Smooth muscle cell (in vitro differentiated cells): Measurements from ENCODE around the gene IGF1R. TPM values are rescaled to one million over a fixed set of nuclear protein-coding genes. Genes with fewer than 3 reads are reported as not detected.

Experiments used
- DNase-seq: peaks from one replicate; lab custom pipeline; 2025; ENCODE audit not compliant: unreplicated experiment; lab: John Stamatoyannopoulos, UW
- H2AFZ ChIP-seq: fragments of 200-600 bp; sonication (generic); 2 replicates; pipeline ENCODE4 v1.6.0; 2016; ENCODE audit warnings: antibody characterized with exemption, low read depth, mild to moderate bottlenecking
- H3F3A ChIP-seq: fragments of 200-600 bp; sonication (generic); 2 replicates; pipeline ENCODE4 v1.6.0; 2017; ENCODE audit warnings: antibody characterized with exemption, low read depth
- H3K27ac ChIP-seq: fragments of 200-600 bp; sonication (generic); 2 replicates; pipeline ENCODE4 v1.5.1; 2016; ENCODE audit warnings: low read depth, mild to moderate bottlenecking
- H3K27me3 ChIP-seq: fragments of 200-600 bp; sonication (generic); 2 replicates; pipeline ENCODE4 v1.6.1; 2016; ENCODE audit warnings: low read depth, mild to moderate bottlenecking
- H3K36me3 ChIP-seq: fragments of 200-600 bp; sonication (generic); 2 replicates; pipeline ENCODE4 v1.5.1; 2016; ENCODE audit warnings: low read depth
- H3K4me1 ChIP-seq: fragments of 200-600 bp; sonication (generic); 2 replicates; pipeline ENCODE4 v1.5.1; 2016; ENCODE audit warnings: low read depth
- H3K4me2 ChIP-seq: fragments of 200-600 bp; sonication (generic); 2 replicates; pipeline ENCODE4 v1.6.0; 2016; ENCODE audit warnings: mild to moderate bottlenecking
- H3K4me3 ChIP-seq: fragments of 200-600 bp; sonication (generic); 2 replicates; pipeline ENCODE4 v1.5.1; 2016; ENCODE audit warnings: mild to moderate bottlenecking
- H3K79me2 ChIP-seq: fragments of 200-600 bp; sonication (generic); 2 replicates; pipeline ENCODE4 v1.6.0; 2016; ENCODE audit warnings: low read depth, mild to moderate bottlenecking
- H3K9ac ChIP-seq: fragments of 200-600 bp; sonication (generic); 2 replicates; pipeline ENCODE4 v1.6.0; 2016; ENCODE audit warnings: low read depth
- H3K9me3 ChIP-seq: fragments of 200-600 bp; sonication (generic); replicated peaks from 2 replicates; pipeline ENCODE4 v1.5.1; 2016; ENCODE audit warnings: low read depth
- H4K20me1 ChIP-seq: fragments of 200-600 bp; sonication (generic); 2 replicates; pipeline ENCODE4 v1.6.0; 2016; ENCODE audit warnings: low read depth
- WGBS: methylation state at CpG from one replicate; pipeline ENCODE4 v1.1.7; 2016; ENCODE audit warnings: low lambda C conversion rate; 5-methylcytosine and 5-hydroxymethylcytosine counted together
- polyA plus RNA-seq: library from polyadenylated mRNA; unstranded; fragments of >200 nt; fragmentation: Nextera tagmentation; extraction: Ambion mirVana; gene quantifications from 2 replicates; pipeline ENCODE4 v1.2.1, GENCODE V29; 2016
- total RNA-seq: library from RNA; depleted of rRNA; stranded (reverse); fragments of >200 nt; gene quantifications from 2 replicates; pipeline ENCODE4 v1.2.3, GENCODE V29; 2014
- TF ChIP-seq, protein P1 (sequence below): fragments of 200-600 bp; sonication (generic); IDR thresholded peaks from 2 replicates; pipeline ENCODE4 v1.5.1; 2017; ENCODE audit warnings: borderline replicate concordance, mild to moderate bottlenecking, antibody characterized with exemption; ENCODE audit not compliant: insufficient read depth, poor library complexity, severe bottlenecking

IGF1R gene
- total and polyA plus RNA-seq, 2 experiments from 2014 or later = 14.0 to 70.2 TPM

DNA sequence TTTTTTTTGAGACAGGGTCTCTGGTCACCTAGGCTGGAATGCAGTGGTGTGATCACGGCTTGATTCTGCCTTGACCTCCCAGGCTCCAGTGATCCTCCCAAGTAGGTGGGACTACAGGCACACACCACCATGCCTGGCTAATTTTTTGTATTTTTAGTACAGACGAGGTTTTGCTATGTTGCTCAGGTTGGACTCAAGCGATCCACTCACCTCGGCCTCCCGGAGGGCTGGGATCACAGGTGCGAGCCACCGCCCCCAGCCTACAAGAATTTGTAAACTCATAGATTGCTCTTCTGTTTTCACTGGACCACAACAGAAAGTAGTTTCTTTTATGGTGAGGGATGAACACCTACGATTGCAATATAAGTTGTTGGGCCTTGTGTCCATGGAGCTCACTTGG, 7.4 kb downstream of the IGF1R start:
- Histone ChIP-seq H3K9me3 (no peaks in the 10 kb centered on the region), H3K4me3 (no peak overlapping the region), H3K9ac (no peak overlapping the region), H3K27me3 (no peaks in the 10 kb centered on the region), H3K36me3 (no peaks in the 10 kb centered on the region), H2AFZ (no peak overlapping the region), H3K27ac (no peak overlapping the region), H3F3A (peaks cover 5% of the 10 kb centered on the region), H4K20me1 (peaks cover 98% of the 10 kb centered on the region), H3K79me2 (peaks cover 100% of the 10 kb centered on the region), H3K4me2 (no peak overlapping the region), H3K4me1 (peaks cover 26% of the 10 kb centered on the region)
- no peak for DNase-seq
- TF ChIP-seq, protein P1, sequence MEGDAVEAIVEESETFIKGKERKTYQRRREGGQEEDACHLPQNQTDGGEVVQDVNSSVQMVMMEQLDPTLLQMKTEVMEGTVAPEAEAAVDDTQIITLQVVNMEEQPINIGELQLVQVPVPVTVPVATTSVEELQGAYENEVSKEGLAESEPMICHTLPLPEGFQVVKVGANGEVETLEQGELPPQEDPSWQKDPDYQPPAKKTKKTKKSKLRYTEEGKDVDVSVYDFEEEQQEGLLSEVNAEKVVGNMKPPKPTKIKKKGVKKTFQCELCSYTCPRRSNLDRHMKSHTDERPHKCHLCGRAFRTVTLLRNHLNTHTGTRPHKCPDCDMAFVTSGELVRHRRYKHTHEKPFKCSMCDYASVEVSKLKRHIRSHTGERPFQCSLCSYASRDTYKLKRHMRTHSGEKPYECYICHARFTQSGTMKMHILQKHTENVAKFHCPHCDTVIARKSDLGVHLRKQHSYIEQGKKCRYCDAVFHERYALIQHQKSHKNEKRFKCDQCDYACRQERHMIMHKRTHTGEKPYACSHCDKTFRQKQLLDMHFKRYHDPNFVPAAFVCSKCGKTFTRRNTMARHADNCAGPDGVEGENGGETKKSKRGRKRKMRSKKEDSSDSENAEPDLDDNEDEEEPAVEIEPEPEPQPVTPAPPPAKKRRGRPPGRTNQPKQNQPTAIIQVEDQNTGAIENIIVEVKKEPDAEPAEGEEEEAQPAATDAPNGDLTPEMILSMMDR = no peak
- 98% methylated on average over 8 of the region's 8 CpGs for WGBS

DNA sequence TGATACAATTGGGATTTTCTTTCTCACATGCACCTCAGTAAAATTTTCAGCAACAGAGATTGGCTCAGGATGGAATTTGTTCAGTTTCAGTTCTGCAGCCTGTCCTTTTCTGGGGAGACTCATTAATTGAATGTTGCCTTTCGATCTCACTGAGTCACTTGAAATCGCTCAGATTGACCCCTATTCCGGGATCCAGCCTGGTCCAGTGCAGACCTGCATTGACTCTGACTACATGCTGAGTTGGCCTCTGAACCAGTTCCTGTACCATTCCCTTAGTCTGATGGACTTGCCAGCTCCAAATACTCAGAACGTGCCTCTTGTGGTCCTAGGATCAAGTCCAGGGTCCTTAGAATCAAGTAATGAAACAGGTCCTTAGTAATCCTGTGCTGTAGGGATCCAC, 9.4 kb downstream of the IGF1R start:
- 82% methylated on average over 4 of the region's 4 CpGs for WGBS
- H3K36me3 ChIP-seq = no peaks in the 10 kb centered on the region
- no peaks in the 10 kb centered on the region for H3K27me3 ChIP-seq
- no peak for DNase-seq
- peaks cover 100% of the 10 kb centered on the region for H3K79me2 ChIP-seq
- no peak overlapping the region for H3K27ac ChIP-seq
- no peak overlapping the region for H2AFZ ChIP-seq
- no peak overlapping the region for H3K4me2 ChIP-seq
- no peak overlapping the region for H3K9ac ChIP-seq
- H4K20me1 ChIP-seq = peaks cover 100% of the 10 kb centered on the region
- H3K4me3 ChIP-seq = no peak overlapping the region
- TF ChIP-seq, protein P1 = no peak
- peaks cover 13% of the 10 kb centered on the region for H3K4me1 ChIP-seq
- no peaks in the 10 kb centered on the region for H3K9me3 ChIP-seq
- H3F3A ChIP-seq = no peaks in the 10 kb centered on the region

DNA sequence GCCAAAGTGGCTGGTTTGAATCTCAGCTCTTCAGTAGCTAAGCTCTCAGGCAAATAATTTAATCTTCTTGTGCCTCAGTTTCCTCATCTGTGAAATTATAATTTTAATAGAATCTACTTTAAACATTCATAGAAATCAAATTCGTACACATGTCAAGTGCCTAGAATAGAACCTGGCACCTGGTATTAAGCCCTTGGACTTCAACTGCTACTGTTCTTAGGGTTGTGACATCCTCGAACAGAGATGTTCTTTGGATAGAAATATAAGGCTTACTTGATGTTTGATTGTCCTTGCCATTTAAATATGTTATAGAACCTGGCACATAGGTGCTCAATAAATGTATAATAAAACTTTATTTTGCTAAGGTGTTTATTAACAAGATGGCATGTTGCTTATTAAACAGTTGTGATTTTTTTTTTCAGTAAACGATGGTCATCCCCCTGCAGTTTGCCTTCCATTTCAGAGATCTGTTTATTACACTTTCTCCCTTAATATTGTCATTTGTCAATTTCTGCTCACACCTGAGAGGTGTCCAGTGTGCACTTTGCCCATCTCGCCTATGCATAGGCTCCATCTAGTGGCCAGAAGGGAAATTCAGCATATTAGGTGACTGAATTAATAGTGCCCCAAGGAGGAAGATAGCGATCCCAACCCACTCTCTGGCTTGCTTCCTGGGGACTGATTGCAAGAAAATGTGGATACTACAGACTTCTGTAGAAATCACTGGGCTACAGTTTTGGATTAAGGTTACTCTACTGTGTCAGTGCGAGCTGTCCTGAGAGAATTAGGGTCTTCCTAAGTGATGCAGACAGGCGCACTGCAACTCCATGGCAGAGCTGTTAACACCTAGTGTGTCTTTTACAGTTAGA, 10.7 kb downstream of the IGF1R start:
- Histone ChIP-seq H3K9ac (no peak overlapping the region), H3K4me2 (peak overlapping the region; percentile 32), H2AFZ (no peak overlapping the region), H3K27me3 (no peaks in the 10 kb centered on the region), H4K20me1 (peaks cover 100% of the 10 kb centered on the region), H3F3A (no peaks in the 10 kb centered on the region), H3K79me2 (peaks cover 100% of the 10 kb centered on the region), H3K27ac (no peak overlapping the region), H3K9me3 (no peaks in the 10 kb centered on the region), H3K4me3 (no peak overlapping the region), H3K36me3 (no peaks in the 10 kb centered on the region), H3K4me1 (peaks cover 5% of the 10 kb centered on the region)
- TF ChIP-seq, protein P1 = peak; percentile 82
- no peak for DNase-seq
- 48% methylated on average over 7 of the region's 7 CpGs for WGBS
